Activated naive CD8-positive, alpha-beta T cell treated with anti-CD3 and anti-CD28 coated beads, Interleukin-2, amount 10 ng/mL, durations not matched to agents 7 days and 5 days (primary cell): ENCODE measurements around the gene TRIO. TPM values are rescaled to one million over a fixed set of nuclear protein-coding genes. Genes with fewer than 3 reads are reported as not detected.
"Not testable (repeated sequence)": the region's sequence is repeated elsewhere in the genome, so short reads cannot be mapped to it uniquely, and the experiment has no call there.

Experiments used
- ATAC-seq: fragments of 150-1000 bp; cut with Tn5 transposase; one replicate; pipeline ENCODE4 v1.10.0; 2021; ENCODE audit warnings: low read depth, moderate library complexity
- POLR2A ChIA-PET: fragments of 350-600 bp; sonication (Branson Sonifier 250); formaldehyde crosslinking; loops from one replicate; lab custom pipeline; 2021; ENCODE audit warnings: antibody characterized with exemption; lab: Charles Lee
- DNase-seq: peaks from one replicate; pipeline ENCODE4 v3.0.0; 2021
- H3K27ac Mint-ChIP-seq: one replicate; pipeline ENCODE4 v1.8.0; 2022; ENCODE audit warnings: mild to moderate bottlenecking, mixed read lengths
- H3K27me3 Mint-ChIP-seq: one replicate; pipeline ENCODE4 v1.8.0; 2022; ENCODE audit warnings: mild to moderate bottlenecking, moderate library complexity, mixed read lengths
- H3K36me3 Mint-ChIP-seq: one replicate; pipeline ENCODE4 v1.8.0; 2021; ENCODE audit warnings: mild to moderate bottlenecking, mixed read lengths
- H3K4me1 Mint-ChIP-seq: one replicate; pipeline ENCODE4 v1.8.0; 2021; ENCODE audit warnings: mixed read lengths
- H3K4me3 Mint-ChIP-seq: one replicate; pipeline ENCODE4 v1.8.0; 2022; ENCODE audit warnings: mild to moderate bottlenecking, moderate library complexity, mixed read lengths
- H3K9me3 Mint-ChIP-seq: one replicate; pipeline ENCODE4 v1.8.0; 2021; ENCODE audit warnings: mixed read lengths
- total RNA-seq, 2 experiments: library from RNA; stranded (reverse); gene quantifications; one replicate each; pipeline ENCODE4 v1.2.3, GENCODE V29; 2021

Gene TRIO
- total RNA-seq = 1 to 10 TPM; 7.7 to 7.9 TPM

DNA sequence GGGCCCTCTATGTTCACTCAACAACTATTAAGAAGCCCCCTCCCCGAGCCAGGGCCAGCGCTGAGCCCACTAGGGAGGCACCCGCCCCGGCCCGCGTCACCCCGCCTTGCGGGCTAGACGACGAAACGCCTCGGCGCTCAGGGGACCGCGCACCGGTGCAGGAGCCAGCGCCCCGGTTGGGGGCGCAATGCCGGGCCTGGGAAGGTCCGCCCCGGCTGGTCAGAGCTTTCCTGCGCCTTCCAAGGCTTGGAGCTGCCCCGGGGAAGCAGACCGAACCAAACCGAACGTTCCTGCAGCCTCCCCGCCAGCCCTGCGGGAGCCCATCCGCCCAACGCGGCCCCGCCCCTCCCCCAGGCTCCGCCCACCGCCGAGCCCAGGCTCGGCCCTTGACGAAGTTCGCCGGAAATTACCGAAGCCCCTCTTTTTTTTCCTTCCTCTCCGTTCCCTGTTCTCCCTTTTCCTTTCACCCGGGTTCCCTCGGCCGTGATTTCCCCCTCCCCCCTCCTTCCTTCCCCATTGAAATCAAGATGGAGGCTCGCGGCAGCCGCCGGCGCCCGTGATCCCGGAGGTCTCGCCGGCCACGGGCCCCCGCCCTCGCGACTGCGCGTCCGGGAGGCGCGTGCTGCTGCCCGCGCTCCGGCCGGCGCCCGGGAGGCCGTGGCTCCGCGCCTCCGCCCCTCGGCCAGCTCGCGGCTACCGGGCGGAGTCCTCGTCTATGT, at the start of gene TRIO:
TSS of gene TRIO (plus strand) at position 516 of the 719 bp plus-strand sequence. CDS start 384 bp downstream, outside the sequence.
- Mint-ChIP-seq H3K36me3 (no peaks in the 10 kb centered on the region), H3K27ac (no peak within 1 kb of the TSS), H3K9me3 (no peaks in the 10 kb centered on the region), H3K4me1 (peaks cover 5% of the 10 kb centered on the region), H3K27me3 (peaks cover 69% of the 10 kb centered on the region), H3K4me3 (peak within 1 kb of the TSS; percentile 85)
- POLR2A ChIA-PET = no interaction called here
- peak; percentile 91 for DNase-seq
- peak; percentile 84 for ATAC-seq

DNA sequence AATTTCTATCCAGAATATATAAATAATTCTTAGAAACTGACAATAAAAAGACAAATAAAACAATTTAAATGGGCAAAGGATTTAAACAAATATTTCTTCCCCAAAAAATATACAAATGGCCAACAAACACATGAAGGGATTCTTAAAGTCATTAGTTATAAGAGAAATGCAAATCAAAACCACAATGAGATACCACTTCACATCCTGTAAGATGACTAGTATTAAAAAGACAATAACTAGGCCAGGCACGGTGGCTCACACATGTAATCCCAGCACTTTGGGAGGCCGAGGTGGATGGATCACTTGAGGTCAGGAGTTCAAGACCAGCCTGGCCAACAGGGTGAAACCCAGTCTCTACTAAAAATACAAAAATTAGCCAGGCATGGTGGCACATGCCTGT, 45.8 kb upstream of the TRIO start:
- not testable (repeated sequence) for H3K9me3 Mint-ChIP-seq

DNA sequence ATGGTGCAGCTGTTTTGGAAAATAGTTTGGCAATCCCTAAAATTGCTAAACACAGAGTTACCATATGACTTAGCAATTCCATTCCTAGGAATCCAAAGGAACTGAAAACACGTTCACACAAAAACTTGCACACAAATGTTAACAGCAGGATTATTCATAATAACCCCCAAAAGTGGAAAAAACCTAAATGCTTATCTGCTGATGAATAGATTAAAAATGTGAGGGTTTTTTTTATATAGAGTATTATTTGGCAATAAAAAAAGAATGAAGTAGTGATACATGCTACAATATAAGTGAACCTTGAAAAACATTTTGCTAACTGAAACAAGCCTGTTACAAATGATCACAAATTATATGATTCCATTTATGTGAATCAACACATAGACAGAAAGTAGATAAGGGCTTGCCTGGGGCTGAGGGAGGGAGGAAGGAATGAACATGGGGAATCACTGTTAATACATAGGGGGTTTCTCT, 45.1 kb upstream of the TRIO start:
- no peak for DNase-seq
- POLR2A ChIA-PET = no interaction called here
- H3K27me3 Mint-ChIP-seq = no peaks in the 10 kb centered on the region
- no peak overlapping the region for H3K27ac Mint-ChIP-seq
- H3K9me3 Mint-ChIP-seq = no peaks in the 10 kb centered on the region
- no peak for ATAC-seq
- H3K4me3 Mint-ChIP-seq = no peak overlapping the region
- no peaks in the 10 kb centered on the region for H3K36me3 Mint-ChIP-seq
- H3K4me1 Mint-ChIP-seq = no peaks in the 10 kb centered on the region

More for the DNA sequence above, 45.8 kb upstream of the TRIO start:
- ATAC-seq, H3K27me3 Mint-ChIP-seq, H3K4me3 Mint-ChIP-seq, DNase-seq, POLR2A ChIA-PET, H3K4me1 Mint-ChIP-seq, H3K27ac Mint-ChIP-seq, H3K36me3 Mint-ChIP-seq: not testable (repeated sequence)

DNA sequence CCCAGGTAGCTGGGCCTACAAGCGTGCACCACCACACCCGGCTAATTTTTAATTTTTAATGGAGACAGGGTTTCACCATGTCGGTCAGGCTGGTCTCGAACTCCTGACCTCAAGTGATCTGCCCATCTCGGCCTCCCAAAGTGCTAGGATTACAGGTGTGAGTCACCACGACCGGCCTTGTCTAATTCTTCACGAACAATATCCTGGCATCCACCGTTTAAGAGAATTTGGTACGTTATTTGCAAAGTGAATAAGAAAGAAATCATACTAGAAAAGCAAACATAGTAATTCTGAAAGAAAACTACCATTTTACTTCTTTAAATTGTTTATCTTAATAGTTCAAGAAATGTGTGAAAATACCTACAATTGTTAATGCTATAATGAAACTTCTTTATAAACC, 42.9 kb upstream of the TRIO start:
- H3K36me3 Mint-ChIP-seq = no peaks in the 10 kb centered on the region
- no peak for ATAC-seq
- POLR2A ChIA-PET = no interaction called here
- no peaks in the 10 kb centered on the region for H3K27me3 Mint-ChIP-seq
- DNase-seq = no peak
- H3K9me3 Mint-ChIP-seq = no peaks in the 10 kb centered on the region
- no peaks in the 10 kb centered on the region for H3K4me1 Mint-ChIP-seq
- H3K4me3 Mint-ChIP-seq = no peak overlapping the region
- H3K27ac Mint-ChIP-seq = no peak overlapping the region

GRCh38 chr5:14101922-14102321, 41.2 kb upstream of the TRIO start:
- POLR2A ChIA-PET = interaction anchor here (1.0 kb wide), 1 partner anchor 249 kb away, joined by 3 read pairs; no protein-coding TSS in a partner anchor
- Mint-ChIP-seq H3K4me3 (no peak overlapping the region), H3K9me3 (no peaks in the 10 kb centered on the region), H3K27me3 (peaks cover 1% of the 10 kb centered on the region), H3K4me1 (no peaks in the 10 kb centered on the region), H3K27ac (no peak overlapping the region), H3K36me3 (no peaks in the 10 kb centered on the region)
- DNase-seq = no peak
- no peak for ATAC-seq

DNA sequence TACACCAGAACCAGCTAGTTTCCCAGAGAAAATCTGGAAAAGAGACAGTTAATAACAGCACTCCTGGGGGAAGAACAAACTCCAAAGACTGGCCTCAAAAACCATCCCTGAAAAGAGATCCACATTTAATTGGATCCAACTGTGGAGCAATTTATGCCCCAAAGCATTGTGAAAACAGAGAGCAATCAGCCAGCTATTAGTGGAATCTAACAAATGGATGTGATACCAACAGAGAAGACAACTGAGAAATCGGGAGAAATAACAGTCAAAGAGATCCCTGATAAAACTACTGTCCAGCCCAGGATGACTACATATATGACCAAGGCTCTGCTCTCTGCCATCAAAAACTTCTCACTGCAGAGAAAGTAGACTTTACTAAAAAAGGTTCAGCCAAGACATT, 40.5 kb upstream of the TRIO start:
- H3K4me3 Mint-ChIP-seq = no peak overlapping the region
- DNase-seq (no peak), ATAC-seq (no peak)
- H3K27me3 Mint-ChIP-seq = peaks cover 9% of the 10 kb centered on the region
- H3K9me3 Mint-ChIP-seq = no peaks in the 10 kb centered on the region
- H3K4me1 Mint-ChIP-seq = no peaks in the 10 kb centered on the region
- no peaks in the 10 kb centered on the region for H3K36me3 Mint-ChIP-seq
- POLR2A ChIA-PET = interaction anchor here (1.0 kb wide), 1 partner anchor 248 kb away, joined by 3 read pairs; no protein-coding TSS in a partner anchor
- no peak overlapping the region for H3K27ac Mint-ChIP-seq

DNA sequence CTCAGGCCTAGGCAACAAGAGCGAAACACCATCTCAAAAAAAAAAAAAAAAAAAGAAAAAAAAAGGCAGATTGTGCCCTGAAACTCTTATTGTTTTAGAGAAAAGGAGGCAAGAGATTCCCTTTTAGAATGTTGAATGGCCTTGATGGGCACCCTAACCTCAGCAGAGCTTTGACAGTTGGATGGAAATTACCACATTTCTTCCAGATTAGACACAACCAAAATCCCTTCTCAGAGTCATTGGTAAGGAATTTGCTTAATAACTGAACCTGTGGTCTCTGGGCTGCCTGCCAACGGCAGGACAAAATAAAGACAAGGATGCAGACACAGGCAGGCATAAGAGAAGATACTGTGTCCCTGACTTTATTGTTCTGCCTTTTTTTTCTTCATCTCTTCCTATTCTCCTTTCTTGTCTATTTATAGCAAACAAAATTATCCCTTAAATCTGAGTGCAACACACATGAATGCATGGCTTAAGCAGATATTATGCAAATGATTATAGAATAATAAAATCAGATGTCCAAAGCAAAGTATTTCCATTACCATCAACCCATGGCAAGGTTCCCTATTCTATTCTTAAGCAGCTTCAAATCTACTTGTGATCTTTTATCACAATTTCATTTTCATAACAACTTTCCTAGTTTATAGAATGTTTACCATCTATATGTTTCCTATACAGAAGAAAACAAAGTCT, 37.3 kb upstream of the TRIO start:
- H3K27me3 Mint-ChIP-seq = peaks cover 10% of the 10 kb centered on the region
- ATAC-seq (no peak), DNase-seq (no peak)
- peaks cover 9% of the 10 kb centered on the region for H3K4me1 Mint-ChIP-seq
- no peak overlapping the region for H3K27ac Mint-ChIP-seq
- H3K36me3 Mint-ChIP-seq = no peaks in the 10 kb centered on the region
- no peaks in the 10 kb centered on the region for H3K9me3 Mint-ChIP-seq
- H3K4me3 Mint-ChIP-seq = no peak overlapping the region
- POLR2A ChIA-PET = no interaction called here

GRCh38 chr5:14107536-14107935, 35.6 kb upstream of the TRIO start:
- H3K4me1 Mint-ChIP-seq = peaks cover 9% of the 10 kb centered on the region
- H3K27me3 Mint-ChIP-seq = peaks cover 10% of the 10 kb centered on the region
- no peak overlapping the region for H3K4me3 Mint-ChIP-seq
- DNase-seq (no peak), ATAC-seq (no peak)
- no peaks in the 10 kb centered on the region for H3K36me3 Mint-ChIP-seq
- H3K9me3 Mint-ChIP-seq = no peaks in the 10 kb centered on the region
- H3K27ac Mint-ChIP-seq = no peak overlapping the region
- POLR2A ChIA-PET = no interaction called here

DNA sequence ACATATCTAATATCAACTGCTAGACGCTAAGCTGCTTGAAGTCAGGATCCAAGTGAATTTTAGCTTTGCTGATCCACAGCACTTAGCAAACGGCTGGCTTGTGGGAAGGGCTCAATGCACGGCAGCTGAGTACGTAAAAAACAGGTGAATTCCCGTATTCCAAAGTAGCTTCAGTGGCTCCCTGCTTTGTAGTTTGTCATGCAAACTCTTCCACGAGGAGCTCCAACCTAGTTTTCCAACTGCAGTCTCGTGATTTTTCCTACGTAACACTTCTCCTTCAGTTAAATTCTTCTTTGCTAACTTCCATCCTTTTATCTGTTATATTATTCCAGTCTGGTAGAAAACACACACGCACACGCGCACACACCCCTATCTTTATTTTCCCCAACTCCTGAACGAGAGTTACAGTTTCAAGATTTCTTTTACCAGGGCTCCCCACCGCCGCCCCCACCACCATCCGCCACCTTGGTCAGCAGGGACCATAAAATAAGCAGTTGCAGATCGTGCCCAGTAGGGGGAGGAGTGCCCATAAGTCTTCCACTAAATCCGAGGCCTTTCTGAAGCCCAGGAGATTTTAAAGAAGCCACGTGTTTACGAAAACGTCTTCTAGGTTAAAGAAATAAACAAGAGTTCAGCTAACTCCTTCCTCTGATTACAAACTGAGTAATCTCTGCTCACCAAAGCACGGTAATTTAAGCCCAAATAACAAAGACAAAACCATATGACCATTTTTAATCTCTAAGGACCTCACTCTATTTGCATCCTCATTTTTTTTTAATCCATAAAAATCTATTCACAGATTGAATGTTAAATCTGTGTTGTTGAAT, 34.8 kb upstream of the TRIO start:
- no peak for DNase-seq
- Mint-ChIP-seq H3K9me3 (no peaks in the 10 kb centered on the region), H3K4me1 (peaks cover 9% of the 10 kb centered on the region), H3K27ac (no peak overlapping the region), H3K4me3 (no peak overlapping the region), H3K36me3 (no peaks in the 10 kb centered on the region), H3K27me3 (peaks cover 10% of the 10 kb centered on the region)
- POLR2A ChIA-PET = no interaction called here
- peak; percentile 58 for ATAC-seq

DNA sequence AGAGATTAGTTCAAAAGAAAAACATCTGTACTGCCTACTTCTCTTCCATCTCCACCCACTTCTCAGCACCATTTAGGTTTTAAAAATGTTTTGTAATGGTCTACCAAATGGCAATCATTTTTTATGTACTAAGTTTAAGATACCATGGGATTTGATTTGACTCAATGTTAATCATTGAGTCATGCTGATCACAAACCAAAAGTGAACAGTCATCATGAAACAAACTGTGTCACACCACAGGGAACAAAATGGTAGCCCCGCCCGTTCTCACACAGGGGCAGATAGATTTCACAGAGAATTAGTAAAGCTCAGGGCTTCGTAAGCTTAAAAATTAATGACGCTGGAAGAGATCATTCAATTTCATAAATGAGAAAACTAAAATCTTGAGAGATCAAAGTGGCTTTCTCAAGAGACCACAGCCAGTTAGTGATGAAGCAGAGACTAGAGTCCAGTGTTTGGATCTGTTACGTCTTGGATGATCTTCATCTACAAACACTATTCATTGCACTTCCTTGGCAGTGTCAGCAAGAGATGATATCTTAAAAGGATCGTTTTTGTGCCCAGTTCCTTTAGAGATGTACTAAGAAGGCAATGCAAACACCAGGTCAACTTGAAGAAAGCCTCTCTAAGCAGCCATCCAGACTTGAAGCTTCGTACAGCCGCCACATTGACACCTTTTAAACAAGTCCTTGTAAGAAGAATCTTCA, 33.9 kb upstream of the TRIO start:
- no peak for ATAC-seq

DNA sequence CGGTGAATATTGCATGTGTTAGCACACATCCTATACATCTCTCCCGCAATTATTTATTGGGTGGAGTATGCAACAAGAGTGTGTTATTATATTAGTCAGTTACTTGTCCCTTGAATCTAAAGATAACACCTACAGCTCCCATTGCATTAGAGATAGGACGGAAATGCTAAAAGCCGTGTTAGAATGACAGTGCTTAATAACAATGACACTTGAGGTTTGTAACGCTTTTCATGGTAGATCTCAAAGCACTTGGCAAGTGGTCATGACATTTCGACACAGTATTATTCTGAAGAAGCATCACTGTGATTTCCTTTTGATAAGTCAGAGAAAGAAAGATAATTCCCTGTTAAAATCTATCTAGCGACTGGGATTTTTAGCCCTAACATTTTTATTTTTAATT, 33.4 kb upstream of the TRIO start:
- H3K27me3 Mint-ChIP-seq = peaks cover 10% of the 10 kb centered on the region
- no peaks in the 10 kb centered on the region for H3K36me3 Mint-ChIP-seq
- ATAC-seq = no peak
- POLR2A ChIA-PET = no interaction called here
- no peak overlapping the region for H3K27ac Mint-ChIP-seq
- H3K4me3 Mint-ChIP-seq = no peak overlapping the region
- DNase-seq = no peak
- peaks cover 9% of the 10 kb centered on the region for H3K4me1 Mint-ChIP-seq
- H3K9me3 Mint-ChIP-seq = no peaks in the 10 kb centered on the region

More for the DNA sequence above, 33.9 kb upstream of the TRIO start:
- no peak overlapping the region for H3K27ac Mint-ChIP-seq
- H3K4me3 Mint-ChIP-seq = no peak overlapping the region
- no peak for DNase-seq
- POLR2A ChIA-PET = no interaction called here
- H3K36me3 Mint-ChIP-seq = no peaks in the 10 kb centered on the region
- H3K27me3 Mint-ChIP-seq = peaks cover 10% of the 10 kb centered on the region
- H3K4me1 Mint-ChIP-seq = peaks cover 9% of the 10 kb centered on the region
- H3K9me3 Mint-ChIP-seq = no peaks in the 10 kb centered on the region

DNA sequence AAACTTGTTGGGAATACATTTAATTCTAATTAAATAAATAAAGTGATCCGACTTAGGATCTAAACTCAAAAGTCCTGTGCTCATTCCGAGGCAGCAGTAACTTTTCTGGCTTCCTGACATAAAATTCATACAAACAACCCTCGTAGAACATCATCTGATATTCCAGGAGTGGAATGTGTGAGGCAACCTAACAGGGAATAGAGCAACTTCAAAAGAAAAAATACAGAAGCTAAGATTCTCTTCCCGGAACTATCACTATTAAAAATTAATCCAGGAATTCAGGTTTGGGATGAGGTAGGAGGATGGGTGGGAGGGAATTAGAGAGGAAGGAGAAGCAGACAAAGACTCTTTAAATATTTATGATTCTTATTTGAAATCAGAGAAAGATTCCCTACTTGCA, 32.9 kb upstream of the TRIO start:
- Mint-ChIP-seq H3K36me3 (no peaks in the 10 kb centered on the region), H3K4me3 (no peak overlapping the region), H3K27ac (no peak overlapping the region), H3K27me3 (peaks cover 10% of the 10 kb centered on the region), H3K4me1 (peaks cover 9% of the 10 kb centered on the region), H3K9me3 (no peaks in the 10 kb centered on the region)
- DNase-seq = no peak
- POLR2A ChIA-PET = no interaction called here
- ATAC-seq = no peak

GRCh38 chr5:14110680-14111079, 32.5 kb upstream of the TRIO start:
- H3K27me3 Mint-ChIP-seq = peaks cover 10% of the 10 kb centered on the region
- ATAC-seq = no peak

More at GRCh38 chr5:14110680-14111079, 32.5 kb upstream of the TRIO start:
- Mint-ChIP-seq H3K9me3 (no peaks in the 10 kb centered on the region), H3K27ac (no peak overlapping the region), H3K36me3 (no peaks in the 10 kb centered on the region), H3K4me3 (no peak overlapping the region), H3K4me1 (peaks cover 9% of the 10 kb centered on the region)
- DNase-seq = no peak
- POLR2A ChIA-PET = no interaction called here
